Fibroblast of skin of scalp (primary cell): Measurements from ENCODE around the gene CEP85L.
"Not testable (repeated sequence)": the region's sequence is repeated elsewhere in the genome, so short reads cannot be mapped to it uniquely, and the experiment has no call there.

ENCODE experiments used
- DNase-seq: peaks from one replicate; pipeline ENCODE4 v3.0.0-alpha.2; 2013

The CEP85L gene

GRCh38 chr6:118489990-118490389, 161.4 kb downstream of the CEP85L start:
- DNase-seq, result no peak

GRCh38 chr6:118488631-118489030, 162.8 kb downstream of the CEP85L start:
- no peak for DNase-seq

GRCh38 chr6:118485601-118486550, 165.5 kb downstream of the CEP85L start:
- DNase-seq, result no peak

GRCh38 chr6:118476551-118476950, 174.8 kb downstream of the CEP85L start:
- DNase-seq, result no peak

GRCh38 chr6:118473266-118473665, 178.1 kb downstream of the CEP85L start:
- DNase-seq, result no peak

GRCh38 chr6:118469468-118469867, 181.9 kb downstream of the CEP85L start:
- DNase-seq, result no peak

GRCh38 chr6:118468682-118469465, 182.5 kb downstream of the CEP85L start:
- DNase-seq, result no peak

GRCh38 chr6:118467181-118467580, 184.2 kb downstream of the CEP85L start:
- no peak for DNase-seq

GRCh38 chr6:118464620-118465019, 186.8 kb downstream of the CEP85L start:
- DNase-seq, result no peak

GRCh38 chr6:118460958-118461470, 190.4 kb downstream of the CEP85L start:
- DNase-seq, result no peak

- no peak for DNase-seq
These were observed 194.4 kb downstream of the CEP85L start for GRCh38 chr6:118456982-118457381.

GRCh38 chr6:118451839-118452238, 199.6 kb downstream of the CEP85L start:
- DNase-seq, result no peak

- no peak for DNase-seq
These were observed 206.6 kb downstream of the CEP85L start for GRCh38 chr6:118444796-118445195.

- no peak for DNase-seq
These were observed 214.9 kb downstream of the CEP85L start for GRCh38 chr6:118436482-118436881.

GRCh38 chr6:118434147-118434546, 217.2 kb downstream of the CEP85L start:
- not testable (repeated sequence) for DNase-seq

- DNase-seq, result not testable (repeated sequence)
These were observed 230.1 kb downstream of the CEP85L start for GRCh38 chr6:118421312-118421711.

- DNase-seq, result no peak
These were observed 231.7 kb downstream of the CEP85L start for GRCh38 chr6:118419448-118420394.
